ENCODE results near the gene MYH13. TPM values are rescaled to one million over a fixed set of nuclear protein-coding genes. Genes with fewer than 3 reads are reported as not detected.

The MYH13 gene
- total RNA-seq, 3 donors from 2014 or later, result not detected

DNA sequence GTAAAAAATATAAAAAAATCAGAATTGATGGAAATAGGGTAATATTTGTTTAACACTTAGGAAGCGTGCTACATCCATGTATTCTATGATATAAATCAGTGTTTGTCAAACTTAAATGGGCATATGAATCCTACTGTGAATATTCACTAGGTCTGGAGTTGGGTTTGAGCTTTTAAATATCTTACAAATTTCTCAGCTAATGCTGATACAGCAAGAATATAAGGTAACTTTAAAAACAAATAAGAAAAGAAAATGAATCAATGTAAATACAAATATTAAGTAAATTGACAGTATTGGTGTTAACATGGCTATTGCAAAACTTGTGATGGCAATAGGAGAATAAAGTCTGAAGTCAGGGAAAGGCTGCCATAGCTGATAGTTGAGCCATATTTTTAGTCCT is 3.6 kb downstream of the MYH13 start:
- TF ChIP-seq, protein P1, sequence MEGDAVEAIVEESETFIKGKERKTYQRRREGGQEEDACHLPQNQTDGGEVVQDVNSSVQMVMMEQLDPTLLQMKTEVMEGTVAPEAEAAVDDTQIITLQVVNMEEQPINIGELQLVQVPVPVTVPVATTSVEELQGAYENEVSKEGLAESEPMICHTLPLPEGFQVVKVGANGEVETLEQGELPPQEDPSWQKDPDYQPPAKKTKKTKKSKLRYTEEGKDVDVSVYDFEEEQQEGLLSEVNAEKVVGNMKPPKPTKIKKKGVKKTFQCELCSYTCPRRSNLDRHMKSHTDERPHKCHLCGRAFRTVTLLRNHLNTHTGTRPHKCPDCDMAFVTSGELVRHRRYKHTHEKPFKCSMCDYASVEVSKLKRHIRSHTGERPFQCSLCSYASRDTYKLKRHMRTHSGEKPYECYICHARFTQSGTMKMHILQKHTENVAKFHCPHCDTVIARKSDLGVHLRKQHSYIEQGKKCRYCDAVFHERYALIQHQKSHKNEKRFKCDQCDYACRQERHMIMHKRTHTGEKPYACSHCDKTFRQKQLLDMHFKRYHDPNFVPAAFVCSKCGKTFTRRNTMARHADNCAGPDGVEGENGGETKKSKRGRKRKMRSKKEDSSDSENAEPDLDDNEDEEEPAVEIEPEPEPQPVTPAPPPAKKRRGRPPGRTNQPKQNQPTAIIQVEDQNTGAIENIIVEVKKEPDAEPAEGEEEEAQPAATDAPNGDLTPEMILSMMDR (IDR thresholded peaks at IDR 0.05), result no peak
- TF ChIP-seq POLR2A (IDR thresholded peaks at IDR 0.05) (no peak), POLR2AphosphoS5 (IDR thresholded peaks at IDR 0.05) (no peak)
- intact Hi-C loops (cut with DNase I; ENCODE audit: low total_unique reads), result no loop called here
- Histone ChIP-seq H3K4me1 (no peaks in the 10 kb centered on the region), H3K27ac (no peak overlapping the region), H3K36me3 (no peaks in the 10 kb centered on the region), H3K9me3 (no peaks in the 10 kb centered on the region), H3K27me3 (no peaks in the 10 kb centered on the region), H3K4me3 (no peak overlapping the region)
- no peak for DNase-seq (ENCODE audit: low spot score in 2 of 2)

- intact Hi-C loops (cut with DNase I; ENCODE audit: low total_unique reads), result no loop called here
- H3K9me3 ChIP-seq, result no peaks in the 10 kb centered on the region
- H3K27me3 ChIP-seq, result no peaks in the 10 kb centered on the region
- TF ChIP-seq, protein P1 (IDR thresholded peaks at IDR 0.05), result no peak
- no peak for TF ChIP-seq POLR2A (IDR thresholded peaks at IDR 0.05)
- no peak for TF ChIP-seq POLR2AphosphoS5 (IDR thresholded peaks at IDR 0.05)
- no peak for DNase-seq (ENCODE audit: low spot score in 2 of 2)
- no peak overlapping the region for H3K4me3 ChIP-seq
- H3K27ac ChIP-seq, result no peak overlapping the region
- H3K4me1 ChIP-seq, result no peaks in the 10 kb centered on the region
- H3K36me3 ChIP-seq, result no peaks in the 10 kb centered on the region
Observed at GRCh38 chr17:10368561-10368960, 4.2 kb downstream of the MYH13 start.

- Histone ChIP-seq H3K27ac (no peak overlapping the region), H3K27me3 (no peaks in the 10 kb centered on the region), H3K4me3 (no peak overlapping the region), H3K36me3 (no peaks in the 10 kb centered on the region), H3K9me3 (no peaks in the 10 kb centered on the region), H3K4me1 (no peaks in the 10 kb centered on the region)
- no peak for DNase-seq (ENCODE audit: low spot score in 2 of 2)
- no peak for TF ChIP-seq POLR2A (IDR thresholded peaks at IDR 0.05)
- no peak for TF ChIP-seq POLR2AphosphoS5 (IDR thresholded peaks at IDR 0.05)
- TF ChIP-seq, protein P1 (IDR thresholded peaks at IDR 0.05), result no peak
- intact Hi-C loops (cut with DNase I; ENCODE audit: low total_unique reads), result no loop called here
Observed at GRCh38 chr17:10360578-10360977, 12.2 kb downstream of the MYH13 start.

DNA sequence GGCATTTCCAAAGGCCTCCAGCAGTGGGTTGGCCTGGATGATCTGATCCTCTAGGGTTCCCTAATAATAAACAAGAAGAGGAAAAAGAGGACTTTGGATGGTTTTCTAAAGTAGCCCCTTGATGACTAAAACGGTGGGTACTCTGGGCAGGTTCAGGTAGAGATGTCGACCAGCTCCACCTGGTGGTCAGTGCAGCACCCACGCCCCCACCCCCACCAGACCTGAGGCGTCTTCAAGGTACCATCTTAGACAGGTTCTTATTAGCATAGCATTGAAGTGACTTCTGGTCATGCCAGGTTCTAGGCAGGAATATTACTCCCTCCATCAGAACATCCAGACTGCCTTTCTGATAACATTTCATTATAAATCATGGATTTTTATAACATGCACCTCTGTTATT is 15.0 kb downstream of the MYH13 start:
- H3K4me1 ChIP-seq, result no peaks in the 10 kb centered on the region
- no peaks in the 10 kb centered on the region for H3K36me3 ChIP-seq
- DNase-seq (ENCODE audit: low spot score in 2 of 2), result no peak
- TF ChIP-seq POLR2AphosphoS5 (IDR thresholded peaks at IDR 0.05), result no peak
- intact Hi-C loops (cut with DNase I; ENCODE audit: low total_unique reads), result no loop called here
- H3K27ac ChIP-seq, result no peak overlapping the region
- H3K9me3 ChIP-seq, result no peaks in the 10 kb centered on the region
- H3K27me3 ChIP-seq, result no peaks in the 10 kb centered on the region
- no peak overlapping the region for H3K4me3 ChIP-seq

- no peak for DNase-seq (ENCODE audit: low spot score in 2 of 2)
- intact Hi-C loops (cut with DNase I; ENCODE audit: low total_unique reads), result no loop called here
- H3K27ac ChIP-seq, result no peak overlapping the region
- H3K27me3 ChIP-seq, result no peaks in the 10 kb centered on the region
- no peak overlapping the region for H3K4me3 ChIP-seq
- no peaks in the 10 kb centered on the region for H3K9me3 ChIP-seq
- no peak for TF ChIP-seq POLR2AphosphoS5 (IDR thresholded peaks at IDR 0.05)
- TF ChIP-seq, protein P1 (IDR thresholded peaks at IDR 0.05), result no peak
- no peak for TF ChIP-seq POLR2A (IDR thresholded peaks at IDR 0.05)
- H3K4me1 ChIP-seq, result no peaks in the 10 kb centered on the region
- H3K36me3 ChIP-seq, result no peaks in the 10 kb centered on the region
Observed at GRCh38 chr17:10354651-10355050, 18.2 kb downstream of the MYH13 start.

GRCh38 chr17:10352893-10353292 is 19.9 kb downstream of the MYH13 start:
- intact Hi-C loops (cut with DNase I; ENCODE audit: low total_unique reads), result no loop called here
- Histone ChIP-seq H3K4me1 (no peaks in the 10 kb centered on the region), H3K27ac (no peak overlapping the region), H3K27me3 (no peaks in the 10 kb centered on the region), H3K36me3 (no peaks in the 10 kb centered on the region), H3K9me3 (no peaks in the 10 kb centered on the region), H3K4me3 (no peak overlapping the region)
- TF ChIP-seq POLR2AphosphoS5 (IDR thresholded peaks at IDR 0.05) (no peak), POLR2A (IDR thresholded peaks at IDR 0.05) (no peak)
- TF ChIP-seq, protein P1 (IDR thresholded peaks at IDR 0.05), result no peak
- DNase-seq (ENCODE audit: low spot score in 2 of 2), result no peak
